Fibroblast of skin of right quadriceps (primary cell): Measurements from ENCODE around the gene ELOA.
A peak's percentile ranks its signal among the peaks of the same experiment; 100 is the strongest.
"Not testable (repeated sequence)": the region's sequence is repeated elsewhere in the genome, so short reads cannot be mapped to it uniquely, and the experiment has no call there.

Experiments
- DNase-seq: peaks from one replicate; pipeline ENCODE4 v3.0.0-alpha.2; 2013

The ELOA gene

DNA sequence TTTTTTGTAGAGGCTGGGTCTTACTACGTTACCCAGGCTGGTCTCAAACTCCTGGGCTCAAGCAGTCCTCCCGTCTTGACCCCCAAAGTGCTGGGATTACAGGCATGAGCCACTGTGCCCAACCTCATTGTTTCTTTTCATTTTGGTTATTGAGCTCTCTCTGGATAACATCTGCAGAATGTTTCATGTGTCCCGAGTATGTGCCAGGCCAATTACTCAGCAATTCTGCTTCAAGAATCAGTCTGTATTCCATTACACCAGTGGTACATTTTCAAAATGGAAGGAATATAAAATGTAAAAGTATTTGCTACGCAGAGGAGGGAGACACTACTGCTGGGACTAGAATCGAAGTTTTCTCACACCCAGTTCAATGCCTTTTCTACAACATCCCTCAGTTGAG lies 1.7 kb upstream of the ELOA start:
- DNase-seq = no peak

DNA sequence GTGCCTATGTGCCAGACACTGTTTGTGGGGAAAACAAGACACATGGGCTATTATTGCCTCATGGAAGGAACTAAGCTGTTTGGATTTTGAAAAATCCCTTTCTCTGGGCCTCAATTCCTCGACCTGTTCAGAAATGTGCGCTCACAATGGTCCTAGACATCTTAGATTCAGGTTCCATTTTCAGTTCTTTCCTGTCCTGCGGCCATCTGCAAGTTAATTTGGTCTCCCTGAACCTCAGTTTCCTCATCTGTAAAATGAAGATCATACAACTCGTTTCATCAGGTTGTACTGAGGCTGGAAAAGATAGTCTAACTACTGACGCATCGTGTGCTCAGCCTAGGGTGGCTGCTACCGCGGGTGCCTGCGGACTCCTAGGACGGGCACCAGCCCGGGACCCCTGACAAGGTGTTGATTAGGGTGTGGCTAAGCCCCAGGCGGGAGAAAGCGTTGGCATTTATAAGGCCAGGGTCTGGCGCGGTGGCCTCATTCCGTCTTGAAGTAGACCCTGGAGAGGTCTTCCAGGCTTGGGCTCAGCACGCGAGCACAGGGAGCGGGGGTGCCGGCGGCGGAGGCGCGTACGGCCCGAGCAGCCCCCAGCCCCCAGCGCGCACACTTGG lies 493 bp upstream of the ELOA start:
- DNase-seq = peak; percentile 22

DNA sequence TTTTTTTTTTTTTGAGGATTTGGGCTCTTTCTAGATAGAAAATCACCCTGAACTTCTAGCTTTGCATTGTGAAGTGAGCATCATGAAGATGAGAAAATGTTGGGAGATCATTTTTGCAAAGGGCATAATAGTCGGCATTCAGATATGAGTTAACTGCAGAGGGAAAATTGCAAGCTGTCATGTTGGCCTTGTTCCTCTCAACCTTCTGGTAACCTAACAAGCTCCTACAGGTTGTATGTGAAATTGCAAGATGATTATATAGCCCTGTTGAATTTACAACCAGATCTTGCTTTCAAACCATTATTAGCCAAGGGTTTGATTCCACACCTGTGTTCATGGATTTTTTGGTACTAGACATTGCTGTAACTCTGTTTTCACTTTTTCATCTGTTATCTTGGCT lies 2.2 kb downstream of the ELOA start:
- DNase-seq = peak; percentile 35

DNA sequence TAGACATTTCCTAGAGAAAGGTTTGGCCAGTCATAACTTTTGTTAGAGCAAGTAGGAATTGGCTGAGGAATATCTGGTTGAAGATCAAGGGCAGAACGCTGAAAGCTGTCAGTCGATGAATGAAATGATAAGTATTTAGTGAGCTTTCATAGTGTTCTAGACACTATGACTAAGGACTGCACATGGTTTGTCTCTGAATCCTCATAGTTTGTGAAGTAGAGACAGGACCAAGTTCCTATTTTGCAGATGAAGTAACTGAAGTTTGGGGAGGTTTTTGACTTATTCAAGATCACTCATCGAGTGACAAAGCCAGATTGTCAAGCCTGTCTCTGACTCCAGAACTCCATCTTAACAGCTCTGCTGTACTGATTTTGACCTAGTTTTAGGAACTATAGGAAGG lies 4.7 kb downstream of the ELOA start:
- DNase-seq = no peak

DNA sequence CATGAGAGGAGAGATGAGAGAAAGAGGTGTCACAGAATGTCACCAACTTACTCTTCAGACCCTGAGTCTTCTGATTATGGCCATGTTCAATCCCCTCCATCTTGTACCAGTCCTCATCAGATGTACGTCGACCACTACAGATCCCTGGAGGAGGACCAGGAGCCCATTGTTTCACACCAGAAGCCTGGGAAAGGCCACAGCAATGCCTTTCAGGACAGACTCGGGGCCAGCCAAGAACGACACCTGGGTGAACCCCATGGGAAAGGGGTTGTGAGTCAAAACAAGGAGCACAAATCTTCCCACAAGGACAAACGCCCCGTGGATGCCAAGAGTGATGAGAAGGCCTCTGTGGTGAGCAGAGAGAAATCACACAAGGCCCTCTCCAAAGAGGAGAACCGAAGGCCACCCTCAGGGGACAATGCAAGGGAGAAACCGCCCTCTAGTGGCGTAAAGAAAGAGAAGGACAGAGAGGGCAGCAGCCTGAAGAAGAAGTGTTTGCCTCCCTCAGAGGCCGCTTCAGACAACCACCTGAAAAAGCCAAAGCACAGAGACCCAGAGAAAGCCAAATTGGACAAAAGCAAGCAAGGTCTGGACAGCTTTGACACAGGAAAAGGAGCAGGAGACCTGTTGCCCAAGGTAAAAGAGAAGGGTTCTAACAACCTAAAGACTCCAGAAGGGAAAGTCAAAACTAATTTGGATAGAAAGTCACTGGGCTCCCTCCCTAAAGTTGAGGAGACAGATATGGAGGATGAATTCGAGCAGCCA lies 8.0 kb downstream of the ELOA start:
- peak; percentile 46 for DNase-seq

DNA sequence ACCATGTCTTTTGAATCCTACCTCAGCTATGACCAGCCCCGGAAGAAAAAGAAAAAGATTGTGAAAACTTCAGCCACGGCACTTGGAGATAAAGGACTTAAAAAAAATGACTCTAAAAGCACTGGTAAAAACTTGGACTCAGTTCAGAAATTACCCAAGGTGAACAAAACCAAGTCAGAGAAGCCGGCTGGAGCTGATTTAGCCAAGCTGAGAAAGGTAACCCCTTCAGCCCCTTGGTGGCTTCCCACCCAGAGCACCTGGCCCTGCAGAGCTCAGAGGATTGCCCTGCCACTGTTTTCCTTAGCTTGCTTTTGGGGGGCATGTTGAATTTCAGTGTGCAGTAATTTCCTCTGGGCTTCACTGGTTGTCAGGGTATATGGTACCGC lies 8.5 kb downstream of the ELOA start:
- DNase-seq = no peak

DNA sequence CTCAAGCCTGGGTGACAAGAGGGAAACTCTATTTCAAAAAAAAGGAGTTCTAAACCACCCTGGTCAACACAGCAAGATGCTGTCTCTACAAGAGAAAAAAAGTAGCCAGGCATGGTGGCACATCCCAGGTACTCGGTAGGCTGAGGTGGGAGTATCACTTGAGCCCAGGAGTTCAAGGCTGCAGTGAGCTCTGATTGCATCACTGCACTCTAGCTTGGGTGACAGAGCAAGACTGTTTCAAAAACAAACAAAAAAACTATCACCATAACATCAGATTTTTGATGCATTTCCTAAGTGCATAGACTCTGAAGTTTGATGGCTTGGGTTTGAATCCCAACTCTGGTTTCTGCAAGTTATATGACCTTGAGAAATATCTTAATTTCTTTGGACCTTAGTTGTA lies 9.6 kb downstream of the ELOA start:
- no peak for DNase-seq

DNA sequence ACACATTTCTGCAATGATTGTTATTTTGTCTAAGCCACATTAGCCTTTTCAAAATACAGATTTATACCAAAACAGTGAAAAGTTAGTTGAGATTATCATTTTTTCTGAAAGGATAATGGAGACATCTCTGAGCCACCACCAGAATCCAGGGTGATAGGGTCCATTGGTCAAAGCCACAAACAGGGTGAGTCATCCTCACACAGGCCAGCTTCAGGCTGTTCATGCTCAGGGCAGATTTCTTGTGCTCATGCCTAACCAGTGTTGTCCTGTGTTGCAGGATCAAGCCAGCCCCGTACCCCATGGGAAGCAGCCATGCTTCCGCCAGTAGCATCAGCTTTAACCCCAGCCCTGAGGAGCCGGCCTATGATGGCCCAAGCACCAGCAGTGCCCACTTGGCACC lies 13.4 kb downstream of the ELOA start:
- DNase-seq = no peak

DNA sequence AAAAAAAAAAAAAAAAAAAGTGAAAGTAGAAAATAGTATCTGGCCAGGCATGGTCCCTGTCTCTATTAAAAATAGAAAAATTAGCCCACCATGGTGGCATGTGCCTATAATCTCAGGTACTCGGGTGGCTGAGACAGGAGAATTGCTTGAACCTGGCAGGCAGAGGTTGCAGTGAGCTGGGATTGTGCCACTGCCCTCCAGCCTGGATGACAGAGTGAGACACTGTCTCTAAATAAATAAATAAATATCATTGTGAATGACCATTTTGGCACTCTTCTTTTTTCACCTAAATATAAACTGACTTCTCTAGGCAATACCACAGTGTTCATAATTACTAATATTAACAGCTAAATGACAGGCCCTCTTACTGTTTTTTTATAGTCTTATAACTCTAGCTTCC lies 14.5 kb downstream of the ELOA start:
- DNase-seq = no peak

GRCh38 chr1:23759277-23759676 lies 16.0 kb downstream of the ELOA start:
- DNase-seq = no peak

- no peak for DNase-seq
Measured at GRCh38 chr1:23763041-23763577, 19.8 kb downstream of the ELOA start.

DNA sequence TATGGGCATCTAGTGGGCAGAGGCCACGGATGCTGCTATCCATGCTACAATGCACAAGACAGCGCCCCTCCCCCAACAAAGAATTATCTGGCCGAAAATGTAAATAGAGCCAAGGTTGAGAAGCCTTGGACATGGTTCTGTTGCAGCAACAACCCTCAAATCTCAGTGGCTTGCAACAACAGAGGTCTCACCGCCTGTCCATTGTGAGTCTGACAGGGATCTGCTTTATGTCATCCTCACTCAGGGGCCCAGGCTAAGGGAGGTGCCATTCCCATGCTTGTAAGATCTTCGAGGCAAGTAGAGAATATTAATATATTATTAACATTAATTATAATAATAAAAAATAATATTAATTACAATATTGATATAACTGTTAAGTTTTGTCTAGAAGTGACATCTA lies 25.5 kb downstream of the ELOA start:
- DNase-seq = no peak

- peak; percentile 67 for DNase-seq
Measured at GRCh38 chr1:23772049-23772853, 29.0 kb downstream of the ELOA start.

DNA sequence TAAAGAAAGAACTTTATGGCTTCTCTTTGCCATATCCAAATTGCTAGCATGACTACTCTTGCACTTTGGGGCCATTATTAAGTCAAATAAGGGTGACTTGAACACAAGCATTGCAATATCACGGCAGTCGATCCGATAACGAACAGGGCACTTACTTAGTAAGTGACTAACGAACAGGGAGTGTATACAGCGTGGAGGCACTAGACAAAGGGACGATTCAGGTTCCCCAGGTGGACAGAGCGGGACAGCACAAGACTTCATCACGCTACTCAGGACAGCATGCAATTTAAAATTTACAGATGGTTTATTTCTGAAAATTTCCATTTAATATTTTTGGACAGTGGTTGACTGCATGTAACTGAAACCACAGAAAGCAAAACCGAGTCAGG lies 29.6 kb downstream of the ELOA start:
- DNase-seq = no peak

GRCh38 chr1:23774174-23774880 lies 31.1 kb downstream of the ELOA start:
- no peak for DNase-seq

- no peak for DNase-seq
Measured at GRCh38 chr1:23776217-23776616, 32.9 kb downstream of the ELOA start.

DNA sequence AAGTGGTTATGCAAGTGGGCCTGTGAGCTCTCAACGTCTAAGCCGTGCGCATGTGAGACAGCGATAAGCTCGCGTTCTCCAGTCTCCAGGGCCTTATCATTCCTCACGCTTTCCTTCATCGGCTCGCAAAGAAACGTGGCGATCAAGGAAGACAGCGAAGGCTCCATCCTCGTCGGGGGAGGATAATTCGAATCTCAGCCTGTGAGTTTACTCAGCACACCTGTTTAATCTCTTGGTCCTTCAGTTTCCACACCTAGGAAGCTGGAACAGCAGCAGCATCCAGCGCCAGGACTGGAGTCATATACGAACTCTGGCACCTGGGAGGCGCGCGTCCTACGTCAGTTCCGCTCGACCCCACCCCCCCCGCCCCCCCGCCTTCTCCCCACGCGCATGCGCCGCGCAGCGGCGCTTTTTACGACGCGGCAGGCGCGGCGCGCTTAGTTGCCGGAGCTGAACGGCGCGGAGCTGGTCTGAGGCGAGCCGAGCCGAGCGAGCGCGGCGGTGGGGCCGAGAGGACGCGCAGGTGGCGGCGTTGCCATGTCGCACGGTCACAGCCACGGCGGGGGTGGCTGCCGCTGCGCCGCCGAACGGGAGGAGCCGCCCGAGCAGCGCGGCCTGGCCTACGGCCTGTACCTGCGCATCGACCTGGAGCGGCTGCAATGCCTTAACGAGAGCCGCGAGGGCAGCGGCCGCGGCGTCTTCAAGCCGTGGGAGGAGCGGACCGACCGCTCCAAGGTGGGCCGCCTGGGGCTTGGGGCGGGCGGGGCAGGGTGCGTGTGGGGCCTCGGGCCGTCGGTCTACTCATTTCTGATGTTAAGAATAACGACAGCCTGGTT lies 34.9 kb downstream of the ELOA start, which contains the start of gene PITHD1:
PITHD1 (plus strand) TSS at position 440 of the 836 bp plus-strand sequence; CDS start at position 538, 98 bp downstream.
- DNase-seq = peak; percentile 81

DNA sequence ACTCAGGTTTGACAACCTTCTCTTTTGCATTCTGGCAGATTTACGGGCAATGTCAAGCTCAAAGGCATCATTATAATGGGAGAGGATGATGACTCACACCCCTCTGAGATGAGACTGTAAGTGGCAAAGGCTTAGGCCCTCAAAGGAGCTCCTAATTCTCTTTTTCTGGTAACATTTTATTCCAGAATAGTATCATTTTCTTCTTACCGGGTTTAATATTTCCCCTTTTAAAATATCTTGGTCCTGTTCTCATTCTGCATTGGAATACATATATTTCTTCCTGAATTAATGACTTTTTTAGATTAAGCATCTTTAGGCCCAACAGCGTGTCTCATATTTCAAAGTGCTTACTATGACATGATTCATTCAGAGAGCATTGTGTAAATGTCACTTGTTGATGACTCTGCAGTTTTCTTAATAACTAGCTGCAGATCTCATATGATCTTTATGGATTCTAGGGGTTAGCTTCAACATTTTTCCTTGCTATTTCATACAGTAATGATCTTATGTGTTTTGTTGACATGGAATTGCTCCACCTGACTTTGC lies 36.6 kb downstream of the ELOA start:
- DNase-seq = peak; percentile 65

GRCh38 chr1:23783141-23783540 lies 39.9 kb downstream of the ELOA start:
- not testable (repeated sequence) for DNase-seq

- DNase-seq = no peak
Measured at GRCh38 chr1:23784846-23785245, 41.6 kb downstream of the ELOA start.

DNA sequence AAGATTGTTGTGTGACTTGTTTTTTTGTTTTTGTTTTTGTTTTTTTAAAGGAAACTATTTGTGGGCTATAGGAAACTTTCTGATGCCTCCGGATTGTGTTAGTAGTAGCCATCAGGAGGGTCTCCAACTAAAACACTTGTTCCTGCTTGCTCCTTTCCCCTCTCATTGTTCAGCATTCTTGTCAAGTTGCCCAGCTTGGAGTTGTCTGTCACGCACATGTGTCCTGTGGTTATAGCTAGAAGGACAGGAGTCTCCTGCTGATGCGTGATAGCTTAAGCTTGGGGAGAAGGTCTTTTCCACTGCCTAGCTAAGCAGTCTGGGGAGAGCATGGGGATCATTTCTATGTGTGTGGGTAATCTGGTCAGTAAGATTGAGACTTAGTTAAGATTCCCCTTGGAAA lies 44.4 kb downstream of the ELOA start:
- DNase-seq = no peak

GRCh38 chr1:23788695-23789094 lies 45.4 kb downstream of the ELOA start:
- DNase-seq = no peak
